Psoas muscle (tissue), 8 donors: ENCODE measurements around the gene SYT11. TPM values are rescaled to one million over a fixed set of nuclear protein-coding genes. Genes with fewer than 3 reads are reported as not detected.
"Not testable (repeated sequence)": the region's sequence is repeated elsewhere in the genome, so short reads cannot be mapped to it uniquely, and the experiment has no call there.

Experiments used
- ATAC-seq, 4 donors: fragments of 200-7000 bp; cut with Tn5 transposase; one replicate each; pipeline ENCODE4 v1.9.1; 2020; ENCODE audit warnings: moderate library complexity in 3 of 4, mild to moderate bottlenecking in 2 of 4
- DNase-seq, 2 donors: peaks; one replicate each; pipeline ENCODE4 v3.0.0-alpha.2; 2020
- H3K27ac ChIP-seq: fragments of 200-600 bp; one replicate; pipeline ENCODE4 v1.8.0; 2022
- H3K27me3 ChIP-seq, 3 donors: fragments of 200-600 bp in 1 of 3; one replicate each; pipeline versions ENCODE4 v1.6.1 to v1.8.0; 2013 to 2022; ENCODE audit warnings: low read length in 2 of 3, mild to moderate bottlenecking in 2 of 3, moderate library complexity in 1 of 3; ENCODE audit not compliant: insufficient read depth in 3 of 3
- H3K36me3 ChIP-seq, 2 donors: fragments of 200-600 bp in 1 of 2; one replicate each; pipeline versions ENCODE4 v1.6.1 to v1.8.0; 2013 to 2022; ENCODE audit warnings: low read depth in 1 of 2, mild to moderate bottlenecking in 1 of 2, moderate library complexity in 1 of 2; ENCODE audit not compliant: insufficient read depth in 1 of 2
- H3K4me1 ChIP-seq: fragments of 200-600 bp; one replicate; pipeline ENCODE4 v1.8.0; 2022
- H3K4me3 ChIP-seq: fragments of 200-600 bp; one replicate; pipeline ENCODE4 v1.8.0; 2022; ENCODE audit warnings: mild to moderate bottlenecking
- H3K9me3 ChIP-seq: fragments of 200-600 bp; one replicate; pipeline ENCODE4 v1.8.0; 2022
- CTCF ChIP-seq: fragments of 200-600 bp; IDR thresholded peaks from one replicate; pipeline ENCODE4 v1.8.0; 2022; ENCODE audit warnings: antibody characterized with exemption
- WGBS, 3 donors: extraction: QIAGEN DNeasy Blood & Tissue Kit; methylation state at CpG; one replicate each; pipeline versions ENCODE4 v1.1.6 to v1.1.7; 2013; 5-methylcytosine and 5-hydroxymethylcytosine counted together
- intact Hi-C, 2 donors: fragments of 100-400 bp; cut with DNase I; formaldehyde crosslinking; loops; one replicate each; pipeline versions ENCODE4 v1.11.0 to v1.14.2; 2022
- polyA plus RNA-seq, 3 donors: library from polyadenylated mRNA; stranded (reverse); fragments of 200-250 nt; gene quantifications; one replicate each; pipeline ENCODE4 v1.2.3, GENCODE V29; 2013
- total RNA-seq, 4 donors: library from RNA; stranded (reverse); fragmentation: NEBNext Ultra II Directional in 2 of 4; extraction: Animal tissue kit (Norgen Biotek cat#: 25700) in 2 of 4; gene quantifications; one replicate each; pipeline versions ENCODE4 v1.2.1 to v1.2.4, GENCODE V29; 2021 to 2023
- donor health status: healthy with polysubstance abuse.
- donor health status: DM: no; HTN: no; CAD: no; lungs with moderate emphysema.
- donor health status: Bipolar disorder and iron deficiency.
- donor health status: healthy.
- donor health status: DM: yes; HTN: yes; CAD: no.
- donor health status: DM: no; HTN: no; CAD: no.
- donor health status: DM: no; HTN: no; CAD: no.
- donor health status: DM: yes; HTN: yes; CAD: no.

SYT11 gene
- total and polyA plus RNA-seq, 7 donors, result 1.5 to 5.0 (median 3.0) TPM

GRCh38 chr1:155925506-155925905, 66.1 kb downstream of the SYT11 start:
- H3K4me1 ChIP-seq, result peaks cover 5% of the 10 kb centered on the region
- no peaks in the 10 kb centered on the region for H3K27me3 ChIP-seq
- no peak for ATAC-seq
- no peaks in the 10 kb centered on the region for H3K9me3 ChIP-seq
- H3K36me3 ChIP-seq, result peaks cover 25 to 99% of the 10 kb centered on the region in 2 donors
- H3K4me3 ChIP-seq, result no peak overlapping the region
- intact Hi-C loops, result loop anchor here in 1 of 2 donors (10.0 kb wide), 2 partner anchors 151 to 261 kb away; no protein-coding TSS in a partner anchor
- TF ChIP-seq CTCF, result no peak
- no peak overlapping the region for H3K27ac ChIP-seq
- WGBS, 3 donors, result 92 to 98% (median 93%) methylated on average over 2 of the region's 2 CpGs
- no peak for DNase-seq

- H3K27ac ChIP-seq, result no peak overlapping the region
- H3K4me3 ChIP-seq, result no peak overlapping the region
- 64 to 77% (median 64%) methylated on average over 5 of the region's 5 CpGs for WGBS, 3 donors
- no peaks in the 10 kb centered on the region for H3K9me3 ChIP-seq
- intact Hi-C loops, result loop anchor here in 1 of 2 donors (10.0 kb wide), 2 partner anchors 154 to 264 kb away; no protein-coding TSS in a partner anchor
- DNase-seq, result no peak
- ATAC-seq, result no peak
- peaks cover 16 to 97% of the 10 kb centered on the region in 2 donors for H3K36me3 ChIP-seq
- peaks cover 36% of the 10 kb centered on the region for H3K4me1 ChIP-seq
- no peaks in the 10 kb centered on the region for H3K27me3 ChIP-seq
- no peak for TF ChIP-seq CTCF
Observed at GRCh38 chr1:155929057-155929456, 69.7 kb downstream of the SYT11 start.

- Histone ChIP-seq H3K4me3 (peak overlapping the region; percentile 83), H3K27ac (peak overlapping the region; percentile 44), H3K36me3 (peaks cover 11 to 80% of the 10 kb centered on the region in 2 donors), H3K4me1 (peaks cover 36% of the 10 kb centered on the region)
- H3K9me3 ChIP-seq, ATAC-seq, intact Hi-C loops, H3K27me3 ChIP-seq, DNase-seq: not testable (repeated sequence)
- WGBS, 3 donors, result 63 to 76% (median 66%) methylated on average over 10 of the region's 10 CpGs
Observed at GRCh38 chr1:155930725-155931124, 71.4 kb downstream of the SYT11 start.

- Histone ChIP-seq H3K4me3 (peak overlapping the region; percentile 83), H3K27me3 (no peaks in the 10 kb centered on the region), H3K27ac (no peak overlapping the region), H3K4me1 (peaks cover 36% of the 10 kb centered on the region), H3K36me3 (peaks cover 8 to 72% of the 10 kb centered on the region in 2 donors), H3K9me3 (no peaks in the 10 kb centered on the region)
- TF ChIP-seq CTCF, result no peak
- intact Hi-C loops, result no loop called here
- DNase-seq (no peak), ATAC-seq (no peak)
- 59 to 68% (median 64%) methylated on average over 7 of the region's 7 CpGs for WGBS, 3 donors
Observed at GRCh38 chr1:155931332-155932038, 72.1 kb downstream of the SYT11 start.

- Histone ChIP-seq H3K4me1 (peaks cover 36% of the 10 kb centered on the region), H3K4me3 (peak overlapping the region; percentile 83), H3K27me3 (no peaks in the 10 kb centered on the region), H3K9me3 (no peaks in the 10 kb centered on the region), H3K36me3 (peaks cover 8 to 67% of the 10 kb centered on the region in 2 donors), H3K27ac (no peak overlapping the region)
- 38 to 50% (median 47%) methylated on average over 1 of the region's 1 CpG for WGBS, 3 donors
- ATAC-seq (no peak), DNase-seq (no peak)
- TF ChIP-seq CTCF, result no peak
- intact Hi-C loops, result no loop called here
Observed at GRCh38 chr1:155932081-155932480, 72.7 kb downstream of the SYT11 start.
